Endothelial cell of umbilical vein (primary cell): ENCODE data around the gene LAMC3.

Experiments used
- EZH2 ChIP-seq: IDR thresholded peaks from 2 replicates; pipeline ENCODE4 v1.6.1; 2012; ENCODE audit warnings: borderline replicate concordance, low read depth, mild to moderate bottlenecking, moderate library complexity, low read length, inconsistent platforms; ENCODE audit not compliant: severe bottlenecking
- GATA2 ChIP-seq: IDR thresholded peaks from 2 replicates; pipeline ENCODE4 v1.7.0; 2011; ENCODE audit warnings: low read depth, mild to moderate bottlenecking, moderate library complexity, mixed read lengths, low read length; ENCODE audit not compliant: insufficient read length, insufficient read depth
- POLR2A ChIP-seq: IDR thresholded peaks from 2 replicates; pipeline ENCODE4 v1.6.1; 2012; ENCODE audit warnings: low read depth, mild to moderate bottlenecking, control low read depth, low read length
- POLR2AphosphoS5 ChIP-seq: IDR thresholded peaks from 2 replicates; pipeline ENCODE4 v1.6.1; 2012; ENCODE audit warnings: low read depth, mild to moderate bottlenecking, control low read depth, low read length, moderate library complexity; ENCODE audit not compliant: insufficient read depth
- TF ChIP-seq, protein P1 (sequence below), 2 donors: IDR thresholded peaks; 1 replicate in 1 of 2; 2 replicates in 1 of 2; pipeline ENCODE4 v1.5.1; 2011; ENCODE audit warnings: low read length in 2 of 2, mild to moderate bottlenecking in 2 of 2, moderate library complexity in 2 of 2, control low read depth in 1 of 2, inconsistent platforms in 1 of 2, low read depth in 1 of 2; ENCODE audit not compliant: insufficient read depth in 1 of 2; ENCODE audit errors: extremely low read depth in 1 of 2
- TF ChIP-seq, protein P2 (sequence below): IDR thresholded peaks from 2 replicates; pipeline ENCODE4 v1.6.1; 2011; ENCODE audit not compliant: insufficient read depth, insufficient read length

GRCh38 chr9:131038256-131039128 is 29.5 kb downstream of the LAMC3 start:
- no peak for TF ChIP-seq EZH2
- TF ChIP-seq, protein P1, sequence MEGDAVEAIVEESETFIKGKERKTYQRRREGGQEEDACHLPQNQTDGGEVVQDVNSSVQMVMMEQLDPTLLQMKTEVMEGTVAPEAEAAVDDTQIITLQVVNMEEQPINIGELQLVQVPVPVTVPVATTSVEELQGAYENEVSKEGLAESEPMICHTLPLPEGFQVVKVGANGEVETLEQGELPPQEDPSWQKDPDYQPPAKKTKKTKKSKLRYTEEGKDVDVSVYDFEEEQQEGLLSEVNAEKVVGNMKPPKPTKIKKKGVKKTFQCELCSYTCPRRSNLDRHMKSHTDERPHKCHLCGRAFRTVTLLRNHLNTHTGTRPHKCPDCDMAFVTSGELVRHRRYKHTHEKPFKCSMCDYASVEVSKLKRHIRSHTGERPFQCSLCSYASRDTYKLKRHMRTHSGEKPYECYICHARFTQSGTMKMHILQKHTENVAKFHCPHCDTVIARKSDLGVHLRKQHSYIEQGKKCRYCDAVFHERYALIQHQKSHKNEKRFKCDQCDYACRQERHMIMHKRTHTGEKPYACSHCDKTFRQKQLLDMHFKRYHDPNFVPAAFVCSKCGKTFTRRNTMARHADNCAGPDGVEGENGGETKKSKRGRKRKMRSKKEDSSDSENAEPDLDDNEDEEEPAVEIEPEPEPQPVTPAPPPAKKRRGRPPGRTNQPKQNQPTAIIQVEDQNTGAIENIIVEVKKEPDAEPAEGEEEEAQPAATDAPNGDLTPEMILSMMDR (IDR thresholded peaks at IDR 0.05; ENCODE audit: extremely low read depth in 1 of 2, insufficient read depth in 1 of 2, low read depth in 1 of 2, low read length in 2 of 2) = no peak
- TF ChIP-seq, protein P2, sequence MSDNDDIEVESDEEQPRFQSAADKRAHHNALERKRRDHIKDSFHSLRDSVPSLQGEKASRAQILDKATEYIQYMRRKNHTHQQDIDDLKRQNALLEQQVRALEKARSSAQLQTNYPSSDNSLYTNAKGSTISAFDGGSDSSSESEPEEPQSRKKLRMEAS = no peak
- no peak for TF ChIP-seq POLR2A
- no peak for TF ChIP-seq POLR2AphosphoS5
- TF ChIP-seq GATA2 = no peak
